NCI-H1417 treated with DMSO at 0.1 percent for 48 hours (cell line): ENCODE results near the gene NLRX1.
A peak's percentile ranks its signal among the peaks of the same experiment; 100 is the strongest.
"Not testable (repeated sequence)": the region's sequence is repeated elsewhere in the genome, so short reads cannot be mapped to it uniquely, and the experiment has no call there.

Experiments
- DNase-seq: peaks from one replicate; lab custom pipeline; 2025; lab: John Stamatoyannopoulos, UW

Gene NLRX1

DNA sequence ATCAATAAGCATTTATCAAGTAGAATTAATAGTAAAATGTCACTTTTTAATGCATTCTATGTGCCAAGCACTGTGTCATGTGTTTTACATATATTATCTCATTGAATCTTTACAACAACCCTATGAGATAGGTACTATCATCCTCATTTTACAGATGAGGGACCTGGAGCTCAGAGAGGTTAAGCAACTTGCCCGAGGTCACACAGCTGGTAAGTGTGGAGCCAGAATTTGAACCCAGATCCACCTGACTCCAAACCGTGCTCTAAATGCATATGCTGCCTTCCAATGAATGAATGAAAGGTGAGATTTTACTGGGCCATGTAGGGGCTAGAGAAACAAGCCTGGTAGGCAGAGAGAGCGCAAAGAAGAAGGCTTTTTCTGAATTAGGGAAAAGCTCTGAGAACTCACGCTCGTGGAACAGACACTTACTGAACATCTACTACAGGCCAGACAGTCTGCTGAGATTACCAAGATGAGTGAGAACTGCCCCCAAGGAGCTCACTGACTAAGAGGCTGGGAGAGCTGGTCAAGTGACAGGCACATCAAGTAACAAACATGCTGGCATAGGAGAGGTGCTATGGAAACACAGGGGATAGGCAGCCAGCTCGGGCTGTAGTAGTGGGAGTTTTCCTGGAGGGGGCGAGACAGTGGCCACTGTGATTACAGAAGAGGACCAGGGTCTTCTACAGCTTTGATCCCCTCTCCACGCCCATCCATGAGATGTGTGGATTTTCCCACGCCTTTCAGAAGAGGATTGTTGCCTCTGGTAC is 15.3 kb upstream of the NLRX1 start:
- no peak for DNase-seq

DNA sequence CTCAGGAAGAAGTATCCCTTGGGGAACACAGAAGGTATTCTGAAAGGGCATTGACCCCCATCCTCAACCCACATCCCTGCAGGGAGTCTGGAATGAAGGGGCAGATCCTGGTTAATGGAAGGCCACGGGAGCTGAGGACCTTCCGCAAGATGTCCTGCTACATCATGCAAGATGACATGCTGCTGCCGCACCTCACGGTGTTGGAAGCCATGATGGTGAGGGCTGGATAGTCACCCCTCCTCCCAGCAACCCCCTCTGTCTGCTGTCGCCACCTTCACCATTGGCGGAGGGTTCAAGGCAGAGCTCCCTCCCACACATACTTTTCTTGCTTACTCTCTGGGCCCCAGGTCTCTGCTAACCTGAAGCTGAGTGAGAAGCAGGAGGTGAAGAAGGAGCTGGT is 14.3 kb upstream of the NLRX1 start:
- no peak for DNase-seq

DNA sequence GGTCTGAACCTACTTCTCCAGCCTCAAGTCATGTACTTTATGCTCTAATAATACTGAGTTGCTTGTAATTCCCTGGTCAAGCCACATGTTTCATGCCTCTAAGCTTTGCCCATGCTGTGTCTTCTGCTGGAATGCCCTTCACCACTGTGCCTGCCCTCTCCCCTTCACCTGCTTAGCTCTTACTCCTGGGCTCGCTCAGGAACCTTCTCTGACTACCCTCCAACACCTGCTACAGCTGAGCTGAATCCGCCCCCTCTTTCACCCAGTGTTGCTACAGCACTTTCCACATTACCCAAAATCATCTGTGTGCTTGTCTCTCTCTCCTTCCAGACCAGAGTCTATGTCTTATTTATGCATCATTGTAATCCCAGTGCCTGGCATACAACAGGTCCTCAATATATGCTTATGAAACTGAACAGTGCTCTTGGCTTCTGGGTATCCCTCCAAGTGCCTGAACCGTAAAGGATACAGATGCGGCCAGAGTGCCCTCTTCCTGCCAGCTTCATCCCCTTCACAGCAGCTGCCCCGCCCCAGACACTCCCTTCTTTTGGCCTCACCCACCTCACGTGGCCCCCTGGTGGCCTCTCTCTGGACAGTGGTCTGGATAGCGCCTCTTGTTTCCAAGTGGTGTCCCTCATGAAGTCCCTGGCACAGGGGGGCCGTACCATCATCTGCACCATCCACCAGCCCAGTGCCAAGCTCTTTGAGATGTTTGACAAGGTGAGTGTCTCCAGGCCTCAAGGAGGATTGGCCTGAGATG is 12.6 kb upstream of the NLRX1 start:
- no peak for DNase-seq

DNA sequence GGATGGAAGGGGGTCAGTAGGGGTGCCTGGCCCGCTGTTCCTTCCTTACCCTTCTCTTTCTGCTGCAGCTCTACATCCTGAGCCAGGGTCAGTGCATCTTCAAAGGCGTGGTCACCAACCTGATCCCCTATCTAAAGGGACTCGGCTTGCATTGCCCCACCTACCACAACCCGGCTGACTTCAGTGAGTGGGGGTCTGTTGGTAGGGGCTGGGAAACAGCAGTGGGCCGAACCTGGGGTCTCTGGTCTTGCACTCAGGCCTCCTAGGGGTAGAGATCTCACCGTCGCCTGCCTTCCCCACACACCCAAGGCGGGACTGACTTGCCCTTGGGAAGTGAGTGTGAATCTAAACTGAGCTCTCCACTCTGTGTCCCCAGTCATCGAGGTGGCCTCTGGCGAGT is 12.0 kb upstream of the NLRX1 start:
- no peak for DNase-seq

GRCh38 chr11:119157063-119157462 is 11.5 kb upstream of the NLRX1 start:
- no peak for DNase-seq

DNA sequence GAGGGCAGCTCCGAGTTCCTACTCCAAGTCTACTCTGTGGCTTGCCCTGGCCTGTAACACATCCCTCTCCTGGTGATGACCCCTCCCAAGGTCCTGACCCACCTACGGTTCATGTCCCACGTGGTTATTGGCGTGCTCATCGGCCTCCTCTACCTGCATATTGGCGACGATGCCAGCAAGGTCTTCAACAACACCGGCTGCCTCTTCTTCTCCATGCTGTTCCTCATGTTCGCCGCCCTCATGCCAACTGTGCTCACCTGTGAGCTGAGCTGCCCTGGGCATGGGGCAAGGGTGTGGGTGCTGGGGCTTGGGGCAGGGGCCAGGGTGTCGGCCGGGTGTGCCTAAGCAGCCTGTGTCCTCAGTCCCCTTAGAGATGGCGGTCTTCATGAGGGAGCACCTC is 10.1 kb upstream of the NLRX1 start:
- no peak for DNase-seq

DNA sequence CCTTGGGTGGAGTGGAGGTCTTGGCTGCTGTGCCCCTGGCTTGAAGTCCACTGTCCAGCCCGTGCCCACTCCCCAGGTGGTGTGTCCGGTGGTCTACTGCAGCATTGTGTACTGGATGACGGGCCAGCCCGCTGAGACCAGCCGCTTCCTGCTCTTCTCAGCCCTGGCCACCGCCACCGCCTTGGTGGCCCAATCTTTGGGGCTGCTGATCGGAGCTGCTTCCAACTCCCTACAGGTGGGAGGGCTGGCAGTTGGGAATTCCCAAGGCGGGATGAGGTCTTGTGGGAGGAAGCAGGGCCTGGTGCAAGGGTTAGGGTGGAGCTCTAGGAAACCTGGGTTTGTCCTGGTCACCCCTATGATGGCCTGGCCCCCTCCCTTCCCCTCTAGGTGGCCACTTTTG is 8.4 kb upstream of the NLRX1 start:
- no peak for DNase-seq

DNA sequence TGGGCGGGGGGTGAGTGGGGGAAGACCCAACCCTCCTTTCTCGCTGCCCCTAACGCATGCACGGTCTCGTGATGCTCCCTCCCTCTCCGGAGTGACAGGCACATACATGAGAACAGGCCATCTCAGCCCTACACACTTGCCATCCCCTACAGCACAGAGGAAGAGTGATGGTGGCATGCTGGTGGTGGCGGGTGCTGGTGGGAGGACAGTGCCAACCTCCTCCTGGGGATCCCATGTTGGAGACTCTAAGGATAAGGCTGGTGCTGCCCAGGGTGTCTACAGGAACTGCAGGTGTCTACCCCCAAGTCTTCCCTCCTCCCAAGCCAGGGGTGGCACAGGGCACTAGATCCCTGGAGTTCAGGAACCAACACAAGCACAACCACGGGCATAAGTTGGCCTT is 6.7 kb upstream of the NLRX1 start:
- no peak for DNase-seq

GRCh38 chr11:119166368-119167076 is 2.0 kb upstream of the NLRX1 start:
- DNase-seq, result no peak

- not testable (repeated sequence) for DNase-seq
These were observed 1.5 kb upstream of the NLRX1 start for GRCh38 chr11:119167077-119167458.

DNA sequence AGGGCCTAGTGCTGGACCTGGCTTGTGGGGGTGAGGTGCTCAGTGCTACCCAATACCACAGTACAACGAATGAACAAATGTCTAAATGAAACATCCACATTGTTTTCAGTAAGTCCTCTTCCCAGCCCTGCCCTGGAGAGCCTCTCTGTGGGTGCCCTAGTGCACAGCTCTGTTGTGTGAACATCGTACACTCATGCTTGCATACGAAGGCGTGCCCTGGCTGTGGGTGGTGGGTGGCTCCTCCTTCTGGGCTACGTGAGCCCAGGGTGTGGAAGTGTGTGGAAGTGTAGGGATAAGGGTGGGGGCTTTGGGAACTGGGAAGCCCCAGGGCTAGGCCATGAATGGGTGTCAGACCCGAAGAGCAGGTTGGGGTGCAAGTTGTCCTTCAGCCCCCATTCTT is 592 bp upstream of the NLRX1 start:
- DNase-seq, result no peak

GRCh38 chr11:119169282-119169719 is 776 bp downstream of the NLRX1 start:
- no peak for DNase-seq

DNA sequence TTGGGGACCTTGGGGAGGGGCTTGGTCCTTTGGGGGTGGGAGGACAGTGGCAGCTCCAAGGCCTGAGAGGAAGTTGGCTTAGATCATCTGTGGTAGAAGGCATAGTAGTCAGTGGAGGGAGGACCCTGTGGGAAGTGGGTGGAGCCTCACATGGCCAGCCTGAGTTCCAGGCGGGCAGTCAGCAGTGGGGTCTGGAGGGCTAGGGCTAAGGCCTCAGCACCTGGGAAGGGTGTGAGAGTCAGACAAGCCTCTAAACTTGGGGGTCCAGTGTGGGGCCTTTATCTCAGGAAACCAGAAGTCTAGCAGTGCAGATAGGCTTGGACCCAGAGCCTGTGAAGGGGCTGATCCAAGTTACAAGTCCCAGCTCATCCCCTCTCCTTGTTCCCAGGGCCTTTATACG is 4.0 kb downstream of the NLRX1 start:
- no peak for DNase-seq

GRCh38 chr11:119173453-119173852 is 4.9 kb downstream of the NLRX1 start:
- no peak for DNase-seq

DNA sequence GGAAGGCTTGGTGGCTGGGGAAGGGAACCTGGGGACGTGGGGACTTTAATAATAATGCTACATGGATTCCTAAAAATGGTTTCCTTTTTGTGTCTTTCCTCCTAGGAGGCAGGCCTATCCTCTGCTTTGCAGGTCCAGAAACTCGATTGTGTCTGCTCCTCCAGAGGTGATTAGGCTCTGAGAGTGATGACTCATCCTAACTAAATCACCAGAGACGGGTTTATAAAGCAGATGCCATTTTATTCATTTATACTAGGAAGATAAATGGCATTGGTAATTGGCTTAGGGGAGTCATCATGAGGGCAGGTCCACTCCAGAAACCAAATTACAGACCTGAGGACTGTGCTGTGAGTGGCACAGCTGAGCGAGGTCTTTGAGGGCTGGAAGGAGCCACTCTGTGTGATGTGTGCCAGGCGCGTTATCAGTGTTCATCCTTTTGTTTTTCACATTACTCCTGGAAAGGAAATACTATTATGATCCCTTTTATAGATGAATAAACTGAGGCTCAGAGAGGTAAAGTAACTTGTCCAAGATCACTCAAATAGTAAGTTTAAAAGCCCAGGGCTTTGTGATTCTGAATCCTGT is 7.1 kb downstream of the NLRX1 start:
- DNase-seq, result no peak

- DNase-seq, result no peak
These were observed 9.7 kb downstream of the NLRX1 start for GRCh38 chr11:119178166-119178680.

DNA sequence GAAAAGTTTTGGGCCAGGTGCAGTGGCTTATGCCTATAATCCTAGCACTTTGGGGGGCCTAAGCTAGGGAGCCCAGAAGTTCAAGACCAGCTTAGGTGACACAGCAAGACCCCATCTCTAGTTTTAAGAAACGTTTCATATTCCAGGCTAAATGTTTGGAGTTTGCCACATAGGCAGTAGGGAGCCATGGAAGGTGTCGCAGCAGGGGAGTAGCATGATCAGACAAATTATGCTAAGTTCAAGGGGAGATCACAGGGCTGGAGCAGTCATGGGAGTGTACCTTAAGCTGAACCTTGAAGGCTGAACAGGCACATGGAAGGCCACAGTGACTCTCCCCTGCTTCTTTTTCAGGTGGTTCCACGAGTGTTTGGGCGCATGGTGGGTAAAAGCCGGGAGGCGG is 10.8 kb downstream of the NLRX1 start:
- no peak for DNase-seq

GRCh38 chr11:119179983-119180382 is 11.5 kb downstream of the NLRX1 start:
- DNase-seq, result peak; percentile 82

DNA sequence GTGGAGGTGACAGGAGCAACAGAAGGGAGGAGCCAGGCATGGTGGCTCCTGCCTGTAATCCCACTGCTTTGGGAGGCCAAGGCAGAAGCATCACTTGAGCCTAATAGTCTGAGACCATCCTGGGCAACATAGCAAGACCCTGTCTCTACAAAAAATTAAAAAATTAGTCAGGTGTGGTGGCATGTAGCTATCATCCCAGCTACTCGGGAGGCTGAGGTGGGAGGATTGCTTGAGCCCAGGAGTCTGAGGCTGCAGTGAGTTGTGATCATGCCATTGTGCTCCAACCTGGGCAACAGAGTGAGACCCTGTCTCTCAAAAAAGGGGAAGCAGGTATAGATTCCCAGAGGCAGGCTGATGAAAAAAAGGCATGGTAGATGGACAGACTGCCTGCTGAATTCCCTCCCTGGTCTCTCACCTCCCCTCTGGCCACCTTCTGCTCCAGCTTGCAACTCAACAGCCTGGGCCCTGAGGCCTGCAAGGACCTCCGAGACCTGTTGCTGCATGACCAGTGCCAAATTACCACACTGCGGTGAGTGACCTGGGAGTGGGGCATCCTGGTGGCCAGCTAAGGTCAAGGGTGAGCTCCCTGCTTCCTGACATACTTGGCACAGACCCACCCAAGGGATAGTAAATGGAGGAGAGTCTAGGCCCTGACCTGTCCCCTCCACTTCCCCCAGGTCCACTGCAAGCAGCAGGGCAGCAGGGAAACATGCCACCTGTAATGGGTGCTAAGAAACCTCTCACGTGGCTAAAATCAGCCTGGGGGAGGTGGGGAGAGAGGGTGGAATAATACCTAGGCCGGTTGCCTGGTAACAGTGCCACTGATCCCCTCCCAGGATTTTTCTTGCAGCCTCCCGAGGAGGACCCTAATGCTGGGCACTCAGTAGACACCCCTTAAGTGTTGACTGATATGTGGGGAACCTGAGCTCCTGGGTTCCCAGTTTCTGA is 12.5 kb downstream of the NLRX1 start:
- no peak for DNase-seq

DNA sequence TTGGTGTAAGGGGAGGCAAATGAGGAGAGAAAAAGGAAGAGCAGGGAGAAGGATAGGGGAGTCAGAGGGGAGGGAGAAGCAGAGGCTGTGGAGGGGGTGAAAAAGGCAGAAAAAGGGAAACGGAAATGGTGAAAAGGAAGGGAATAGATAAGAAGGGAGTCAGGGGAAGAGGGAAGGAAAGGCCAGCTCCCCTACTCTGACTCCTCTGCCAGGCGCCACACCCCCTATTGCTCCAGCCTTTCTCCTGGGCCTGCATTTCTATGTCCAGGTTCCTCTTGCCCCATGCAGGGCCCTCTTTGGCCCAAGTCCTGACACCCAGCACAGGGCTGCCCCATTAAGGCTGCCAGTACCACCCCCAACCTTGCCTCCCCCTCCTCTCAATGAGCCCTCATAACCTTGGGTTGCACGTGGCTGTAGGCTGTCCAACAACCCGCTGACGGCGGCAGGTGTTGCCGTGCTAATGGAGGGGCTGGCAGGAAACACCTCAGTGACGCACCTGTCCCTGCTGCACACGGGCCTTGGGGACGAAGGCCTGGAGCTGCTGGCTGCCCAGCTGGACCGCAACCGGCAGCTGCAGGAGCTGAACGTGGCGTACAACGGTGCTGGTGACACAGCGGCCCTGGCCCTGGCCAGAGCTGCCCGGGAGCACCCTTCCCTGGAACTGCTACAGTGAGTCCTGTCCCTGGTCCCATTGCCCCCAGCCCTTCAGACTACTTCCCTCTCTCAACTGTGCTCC is 13.3 kb downstream of the NLRX1 start:
- peak; percentile 60 for DNase-seq
